Measurements from ENCODE around the gene CFAP46. TPM values are rescaled to one million over a fixed set of nuclear protein-coding genes. Genes with fewer than 3 reads are reported as not detected.
A peak's percentile ranks its signal among the peaks of the same experiment; 100 is the strongest.

CFAP46 gene
- total and polyA plus RNA-seq, 2 experiments from 2014 or later, result 3.1 to 5.4 TPM

- peak; percentile 40 for ATAC-seq
- peaks cover 21% of the 10 kb centered on the region for H3K4me1 Mint-ChIP-seq
- H3K27me3 Mint-ChIP-seq (ENCODE audit: insufficient read depth, low read depth, poor library complexity), result peaks cover 20% of the 10 kb centered on the region
- Histone ChIP-seq H3K79me2 (replicated peaks; ENCODE audit: insufficient read depth) (no peaks in the 10 kb centered on the region), H3K27ac (ENCODE audit: low read depth) (no peak overlapping the region), H3K4me3 (no peak overlapping the region), H3K36me3 (ENCODE audit: insufficient read depth) (no peaks in the 10 kb centered on the region), H3K4me1 (ENCODE audit: insufficient read depth) (peaks cover 17% of the 10 kb centered on the region), H3F3A (replicated peaks; ENCODE audit: low read depth) (no peaks in the 10 kb centered on the region), H3K4me2 (no peak overlapping the region), H4K20me1 (replicated peaks; ENCODE audit: insufficient read depth) (no peaks in the 10 kb centered on the region), H3K9me2 (ENCODE audit: insufficient read depth) (no peaks in the 10 kb centered on the region), H2AFZ (no peak overlapping the region), H3K27me3 (ENCODE audit: insufficient read depth) (no peaks in the 10 kb centered on the region)
- no peak overlapping the region for H3K27ac Mint-ChIP-seq
- 0 out of 3 replicates have a peak, but pooled peaks cover 2% of the 10 kb centered on the region for H3K9me3 Mint-ChIP-seq
- H3K36me3 Mint-ChIP-seq (ENCODE audit: low read depth), result no peaks in the 10 kb centered on the region
- DNase-seq (ENCODE audit: low spot score), result no peak
- TF ChIP-seq, protein P1, sequence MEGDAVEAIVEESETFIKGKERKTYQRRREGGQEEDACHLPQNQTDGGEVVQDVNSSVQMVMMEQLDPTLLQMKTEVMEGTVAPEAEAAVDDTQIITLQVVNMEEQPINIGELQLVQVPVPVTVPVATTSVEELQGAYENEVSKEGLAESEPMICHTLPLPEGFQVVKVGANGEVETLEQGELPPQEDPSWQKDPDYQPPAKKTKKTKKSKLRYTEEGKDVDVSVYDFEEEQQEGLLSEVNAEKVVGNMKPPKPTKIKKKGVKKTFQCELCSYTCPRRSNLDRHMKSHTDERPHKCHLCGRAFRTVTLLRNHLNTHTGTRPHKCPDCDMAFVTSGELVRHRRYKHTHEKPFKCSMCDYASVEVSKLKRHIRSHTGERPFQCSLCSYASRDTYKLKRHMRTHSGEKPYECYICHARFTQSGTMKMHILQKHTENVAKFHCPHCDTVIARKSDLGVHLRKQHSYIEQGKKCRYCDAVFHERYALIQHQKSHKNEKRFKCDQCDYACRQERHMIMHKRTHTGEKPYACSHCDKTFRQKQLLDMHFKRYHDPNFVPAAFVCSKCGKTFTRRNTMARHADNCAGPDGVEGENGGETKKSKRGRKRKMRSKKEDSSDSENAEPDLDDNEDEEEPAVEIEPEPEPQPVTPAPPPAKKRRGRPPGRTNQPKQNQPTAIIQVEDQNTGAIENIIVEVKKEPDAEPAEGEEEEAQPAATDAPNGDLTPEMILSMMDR (conservative IDR thresholded peaks at IDR 0.05; ENCODE audit: low read depth in 2 of 2), result 0 out of 4 replicates have a peak, but pooled peaks of 1 of the 2 experiments have one; percentile 22
- no peak for TF ChIP-seq POLR2AphosphoS5 (IDR thresholded peaks at IDR 0.05; ENCODE audit: low read depth)
- no peak overlapping the region for H3K4me3 Mint-ChIP-seq
Observed at GRCh38 chr10:132886211-132887099, 55.9 kb downstream of the CFAP46 start.

DNA sequence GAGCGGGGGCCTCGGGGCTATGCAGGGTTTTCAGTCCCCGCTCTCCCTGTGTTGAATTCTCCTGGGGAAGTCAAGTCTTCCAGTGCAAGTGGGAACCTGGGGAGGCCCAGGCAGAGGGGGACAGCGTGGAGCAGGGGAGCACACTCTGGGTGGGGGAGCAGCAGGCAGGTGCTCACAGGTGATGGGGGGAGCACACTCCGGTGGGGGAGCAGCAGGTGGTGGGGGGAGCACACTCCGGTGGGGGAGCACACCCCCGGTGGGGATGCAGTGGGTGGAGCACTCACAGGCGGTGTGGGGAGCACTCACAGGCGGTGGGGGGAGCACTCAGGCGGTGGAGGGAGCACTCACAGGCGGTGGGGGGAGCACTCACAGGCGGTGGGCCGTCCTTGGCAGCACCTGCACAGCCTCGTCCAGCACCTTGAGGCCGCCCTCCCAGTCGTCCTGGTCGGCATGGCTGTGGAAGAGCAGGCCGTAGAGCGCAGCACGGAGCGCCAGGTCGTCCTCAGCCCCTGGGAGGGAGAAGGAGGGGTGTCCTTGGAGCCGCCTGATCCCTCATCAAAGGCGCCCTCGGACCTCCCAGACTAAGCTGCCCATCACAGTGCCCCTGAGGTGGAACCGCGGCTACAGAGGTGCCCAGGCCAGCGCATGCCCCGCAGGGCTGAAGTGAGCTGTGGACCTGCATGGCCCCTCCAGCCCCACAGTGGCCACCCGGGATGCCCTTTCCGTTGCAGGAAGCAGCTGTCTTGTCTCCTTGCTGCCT lies 56.7 kb downstream of the CFAP46 start:
- H3K79me2 ChIP-seq (replicated peaks; ENCODE audit: insufficient read depth), result no peaks in the 10 kb centered on the region
- no peaks in the 10 kb centered on the region for H3K9me2 ChIP-seq (ENCODE audit: insufficient read depth)
- H3K4me1 ChIP-seq (ENCODE audit: insufficient read depth), result peaks cover 8% of the 10 kb centered on the region
- H3K4me3 ChIP-seq, result no peak overlapping the region
- H3K27me3 ChIP-seq (ENCODE audit: insufficient read depth), result no peaks in the 10 kb centered on the region
- no peaks in the 10 kb centered on the region for H3K36me3 ChIP-seq (ENCODE audit: insufficient read depth)
- H3K9me3 Mint-ChIP-seq, result 0 out of 3 replicates have a peak, but pooled peaks cover 2% of the 10 kb centered on the region
- H2AFZ ChIP-seq, result no peak overlapping the region
- no peaks in the 10 kb centered on the region for H3K36me3 Mint-ChIP-seq (ENCODE audit: low read depth)
- H3K4me2 ChIP-seq, result no peak overlapping the region
- no peak for DNase-seq (ENCODE audit: low spot score)
- H3K27me3 Mint-ChIP-seq (ENCODE audit: insufficient read depth, low read depth, poor library complexity), result peaks cover 20% of the 10 kb centered on the region
- H4K20me1 ChIP-seq (replicated peaks; ENCODE audit: insufficient read depth), result no peaks in the 10 kb centered on the region
- no peak overlapping the region for H3K27ac Mint-ChIP-seq
- no peaks in the 10 kb centered on the region for H3F3A ChIP-seq (replicated peaks; ENCODE audit: low read depth)
- H3K4me3 Mint-ChIP-seq, result no peak overlapping the region
- no peak for ATAC-seq
- H3K4me1 Mint-ChIP-seq, result peaks cover 12% of the 10 kb centered on the region
- no peak overlapping the region for H3K27ac ChIP-seq (ENCODE audit: low read depth)
- TF ChIP-seq ETS1 (IDR thresholded peaks at IDR 0.05) (no peak), EZH2 (IDR thresholded peaks at IDR 0.05; ENCODE audit: low read depth, unreplicated experiment) (no peak), STAT1 (IDR thresholded peaks at IDR 0.05; ENCODE audit: unreplicated experiment) (no peak), POLR2AphosphoS5 (IDR thresholded peaks at IDR 0.05; ENCODE audit: low read depth) (no peak), JUNB (IDR thresholded peaks at IDR 0.05; ENCODE audit: unreplicated experiment) (no peak)
- TF ChIP-seq, protein P2, sequence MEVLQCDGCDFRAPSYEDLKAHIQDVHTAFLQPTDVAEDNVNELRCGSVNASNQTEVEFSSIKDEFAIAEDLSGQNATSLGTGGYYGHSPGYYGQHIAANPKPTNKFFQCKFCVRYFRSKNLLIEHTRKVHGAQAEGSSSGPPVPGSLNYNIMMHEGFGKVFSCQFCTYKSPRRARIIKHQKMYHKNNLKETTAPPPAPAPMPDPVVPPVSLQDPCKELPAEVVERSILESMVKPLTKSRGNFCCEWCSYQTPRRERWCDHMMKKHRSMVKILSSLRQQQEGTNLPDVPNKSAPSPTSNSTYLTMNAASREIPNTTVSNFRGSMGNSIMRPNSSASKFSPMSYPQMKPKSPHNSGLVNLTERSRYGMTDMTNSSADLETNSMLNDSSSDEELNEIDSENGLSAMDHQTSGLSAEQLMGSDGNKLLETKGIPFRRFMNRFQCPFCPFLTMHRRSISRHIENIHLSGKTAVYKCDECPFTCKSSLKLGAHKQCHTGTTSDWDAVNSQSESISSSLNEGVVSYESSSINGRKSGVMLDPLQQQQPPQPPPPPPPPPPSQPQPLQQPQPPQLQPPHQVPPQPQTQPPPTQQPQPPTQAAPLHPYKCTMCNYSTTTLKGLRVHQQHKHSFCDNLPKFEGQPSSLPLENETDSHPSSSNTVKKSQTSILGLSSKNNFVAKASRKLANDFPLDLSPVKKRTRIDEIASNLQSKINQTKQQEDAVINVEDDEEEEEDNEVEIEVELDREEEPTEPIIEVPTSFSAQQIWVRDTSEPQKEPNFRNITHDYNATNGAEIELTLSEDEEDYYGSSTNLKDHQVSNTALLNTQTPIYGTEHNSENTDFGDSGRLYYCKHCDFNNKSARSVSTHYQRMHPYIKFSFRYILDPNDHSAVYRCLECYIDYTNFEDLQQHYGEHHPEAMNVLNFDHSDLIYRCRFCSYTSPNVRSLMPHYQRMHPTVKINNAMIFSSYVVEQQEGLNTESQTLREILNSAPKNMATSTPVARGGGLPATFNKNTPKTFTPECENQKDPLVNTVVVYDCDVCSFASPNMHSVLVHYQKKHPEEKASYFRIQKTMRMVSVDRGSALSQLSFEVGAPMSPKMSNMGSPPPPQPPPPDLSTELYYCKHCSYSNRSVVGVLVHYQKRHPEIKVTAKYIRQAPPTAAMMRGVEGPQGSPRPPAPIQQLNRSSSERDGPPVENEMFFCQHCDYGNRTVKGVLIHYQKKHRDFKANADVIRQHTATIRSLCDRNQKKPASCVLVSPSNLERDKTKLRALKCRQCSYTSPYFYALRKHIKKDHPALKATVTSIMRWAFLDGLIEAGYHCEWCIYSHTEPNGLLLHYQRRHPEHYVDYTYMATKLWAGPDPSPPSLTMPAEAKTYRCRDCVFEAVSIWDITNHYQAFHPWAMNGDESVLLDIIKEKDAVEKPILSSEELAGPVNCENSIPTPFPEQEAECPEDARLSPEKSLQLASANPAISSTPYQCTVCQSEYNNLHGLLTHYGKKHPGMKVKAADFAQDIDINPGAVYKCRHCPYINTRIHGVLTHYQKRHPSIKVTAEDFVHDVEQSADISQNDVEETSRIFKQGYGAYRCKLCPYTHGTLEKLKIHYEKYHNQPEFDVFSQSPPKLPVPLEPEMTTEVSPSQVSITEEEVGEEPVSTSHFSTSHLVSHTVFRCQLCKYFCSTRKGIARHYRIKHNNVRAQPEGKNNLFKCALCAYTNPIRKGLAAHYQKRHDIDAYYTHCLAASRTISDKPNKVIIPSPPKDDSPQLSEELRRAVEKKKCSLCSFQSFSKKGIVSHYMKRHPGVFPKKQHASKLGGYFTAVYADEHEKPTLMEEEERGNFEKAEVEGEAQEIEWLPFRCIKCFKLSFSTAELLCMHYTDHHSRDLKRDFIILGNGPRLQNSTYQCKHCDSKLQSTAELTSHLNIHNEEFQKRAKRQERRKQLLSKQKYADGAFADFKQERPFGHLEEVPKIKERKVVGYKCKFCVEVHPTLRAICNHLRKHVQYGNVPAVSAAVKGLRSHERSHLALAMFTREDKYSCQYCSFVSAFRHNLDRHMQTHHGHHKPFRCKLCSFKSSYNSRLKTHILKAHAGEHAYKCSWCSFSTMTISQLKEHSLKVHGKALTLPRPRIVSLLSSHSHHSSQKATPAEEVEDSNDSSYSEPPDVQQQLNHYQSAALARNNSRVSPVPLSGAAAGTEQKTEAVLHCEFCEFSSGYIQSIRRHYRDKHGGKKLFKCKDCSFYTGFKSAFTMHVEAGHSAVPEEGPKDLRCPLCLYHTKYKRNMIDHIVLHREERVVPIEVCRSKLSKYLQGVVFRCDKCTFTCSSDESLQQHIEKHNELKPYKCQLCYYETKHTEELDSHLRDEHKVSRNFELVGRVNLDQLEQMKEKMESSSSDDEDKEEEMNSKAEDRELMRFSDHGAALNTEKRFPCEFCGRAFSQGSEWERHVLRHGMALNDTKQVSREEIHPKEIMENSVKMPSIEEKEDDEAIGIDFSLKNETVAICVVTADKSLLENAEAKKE (CRISPR knock-in tag; IDR thresholded peaks at IDR 0.05), result no peak
